ENCODE measurements around the gene KCND1. TPM values are rescaled to one million over a fixed set of nuclear protein-coding genes. Genes with fewer than 3 reads are reported as not detected.
A peak's percentile ranks its signal among the peaks of the same experiment; 100 is the strongest.

The KCND1 gene
- total and polyA plus RNA-seq, 2 experiments from 2014 or later: 0.87 to 2.0 TPM

DNA sequence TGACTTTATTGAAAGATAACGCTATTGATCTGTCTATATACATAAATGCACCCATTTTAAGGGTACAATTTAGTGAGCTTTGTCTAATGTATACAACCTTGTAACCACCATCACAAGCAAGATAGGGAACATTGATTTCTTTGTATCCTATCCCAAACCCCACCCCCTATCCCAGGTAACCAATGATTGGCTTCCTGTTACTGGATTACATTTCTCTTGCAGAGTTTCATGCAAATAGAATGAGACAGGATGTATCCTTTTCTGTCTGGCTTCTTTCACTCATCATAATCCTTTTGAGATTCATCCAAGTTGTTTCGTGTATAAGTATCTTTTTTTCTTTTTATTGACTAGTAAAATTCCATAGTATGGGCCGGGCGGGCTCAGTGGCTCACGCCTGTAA lies 32.1 kb upstream of the KCND1 start:
- Histone ChIP-seq H3K9me3 (ENCODE audit: low read depth) (no peaks in the 10 kb centered on the region), H3K4me3 (no peak overlapping the region), H4K20me1 (ENCODE audit: insufficient read depth, poor library complexity, severe bottlenecking) (no peaks in the 10 kb centered on the region), H3K9me2 (replicated peaks; ENCODE audit: insufficient read depth) (no peaks in the 10 kb centered on the region), H3K4me2 (no peak overlapping the region), H3K36me3 (replicated peaks; ENCODE audit: insufficient read depth, low read depth) (no peaks in the 10 kb centered on the region), H3K79me2 (peaks cover 14% of the 10 kb centered on the region), H3K4me1 (ENCODE audit: insufficient read depth) (no peaks in the 10 kb centered on the region), H2AFZ (no peak overlapping the region), H3K27ac (no peak overlapping the region), H3K27me3 (no peaks in the 10 kb centered on the region)
- WGBS (ENCODE audit: low lambda C conversion rate, missing lambda C conversion rate): 86% methylated on average over 5 of the region's 5 CpGs
- DNase-seq (ENCODE audit: low spot score): no peak
- TF ChIP-seq, protein P1, sequence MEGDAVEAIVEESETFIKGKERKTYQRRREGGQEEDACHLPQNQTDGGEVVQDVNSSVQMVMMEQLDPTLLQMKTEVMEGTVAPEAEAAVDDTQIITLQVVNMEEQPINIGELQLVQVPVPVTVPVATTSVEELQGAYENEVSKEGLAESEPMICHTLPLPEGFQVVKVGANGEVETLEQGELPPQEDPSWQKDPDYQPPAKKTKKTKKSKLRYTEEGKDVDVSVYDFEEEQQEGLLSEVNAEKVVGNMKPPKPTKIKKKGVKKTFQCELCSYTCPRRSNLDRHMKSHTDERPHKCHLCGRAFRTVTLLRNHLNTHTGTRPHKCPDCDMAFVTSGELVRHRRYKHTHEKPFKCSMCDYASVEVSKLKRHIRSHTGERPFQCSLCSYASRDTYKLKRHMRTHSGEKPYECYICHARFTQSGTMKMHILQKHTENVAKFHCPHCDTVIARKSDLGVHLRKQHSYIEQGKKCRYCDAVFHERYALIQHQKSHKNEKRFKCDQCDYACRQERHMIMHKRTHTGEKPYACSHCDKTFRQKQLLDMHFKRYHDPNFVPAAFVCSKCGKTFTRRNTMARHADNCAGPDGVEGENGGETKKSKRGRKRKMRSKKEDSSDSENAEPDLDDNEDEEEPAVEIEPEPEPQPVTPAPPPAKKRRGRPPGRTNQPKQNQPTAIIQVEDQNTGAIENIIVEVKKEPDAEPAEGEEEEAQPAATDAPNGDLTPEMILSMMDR (IDR thresholded peaks at IDR 0.05; ENCODE audit: poor library complexity): no peak
- no peak for TF ChIP-seq EZH2 (IDR thresholded peaks at IDR 0.05; ENCODE audit: borderline replicate concordance)
- TF ChIP-seq EZH2phosphoT487 (IDR thresholded peaks at IDR 0.05; ENCODE audit: low read depth, severe bottlenecking, unreplicated experiment): no peak

DNA sequence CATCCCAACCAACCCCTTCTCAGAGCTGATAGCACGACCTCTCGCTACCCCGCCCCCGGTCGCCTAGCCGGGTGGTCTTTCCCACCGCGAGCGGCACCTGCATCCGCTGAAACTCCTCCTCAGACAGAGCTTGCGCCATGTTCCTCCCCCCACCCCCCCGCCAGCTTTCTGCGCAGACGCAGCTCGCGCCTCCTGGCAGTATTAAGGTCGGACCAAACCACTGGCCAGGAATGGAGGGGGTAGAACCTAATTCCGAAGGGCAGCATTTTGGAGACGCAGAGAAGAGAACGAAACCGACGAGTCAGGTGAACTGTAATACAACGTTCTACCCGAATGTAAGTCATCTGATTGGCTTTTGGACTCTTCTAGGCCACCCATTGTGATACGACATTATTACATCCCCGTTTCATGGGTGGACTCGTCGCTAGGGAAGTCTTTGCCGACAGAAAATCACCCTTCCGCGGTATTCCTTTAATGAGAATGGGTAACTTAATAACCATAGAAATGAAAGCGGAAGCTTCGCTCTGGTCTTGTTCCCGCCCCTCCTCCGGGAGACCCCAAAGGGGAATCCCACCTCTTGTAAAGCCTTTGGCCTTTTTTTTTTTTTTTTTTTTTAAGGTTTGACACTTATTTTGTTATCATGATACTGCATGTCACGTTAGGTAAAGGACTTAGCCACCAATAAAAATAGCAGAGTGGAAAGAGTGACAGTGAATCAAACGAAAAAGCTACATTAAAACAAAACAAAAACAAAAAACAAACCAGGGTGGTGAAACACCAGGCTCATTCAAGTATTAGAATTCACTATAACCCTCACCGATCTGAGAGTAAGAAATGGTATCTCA lies 30.7 kb upstream of the KCND1 start, which contains the start of gene GRIPAP1:
TSS of gene GRIPAP1 (minus strand) at position 174 of the 845 bp plus-strand sequence. CDS start at position 139, 35 bp downstream.
- peak within 1 kb of the TSS; percentile 79 for H3K27ac ChIP-seq
- peak within 1 kb of the TSS; percentile 80 for H2AFZ ChIP-seq
- no peaks in the 10 kb centered on the region for H3K9me2 ChIP-seq (replicated peaks; ENCODE audit: insufficient read depth)
- no peaks in the 10 kb centered on the region for H3K27me3 ChIP-seq
- no peaks in the 10 kb centered on the region for H3K36me3 ChIP-seq (replicated peaks; ENCODE audit: insufficient read depth, low read depth)
- DNase-seq (ENCODE audit: low spot score): peak; percentile 87
- H3K4me1 ChIP-seq (ENCODE audit: insufficient read depth): no peaks in the 10 kb centered on the region
- H3K4me2 ChIP-seq: peak within 1 kb of the TSS; percentile 72
- H4K20me1 ChIP-seq (ENCODE audit: insufficient read depth, poor library complexity, severe bottlenecking): no peaks in the 10 kb centered on the region
- WGBS (ENCODE audit: low lambda C conversion rate, missing lambda C conversion rate): 29% methylated on average over 35 of the region's 38 CpGs
- H3K79me2 ChIP-seq: peaks cover 14% of the 10 kb centered on the region
- TF ChIP-seq, protein P1 (IDR thresholded peaks at IDR 0.05; ENCODE audit: poor library complexity): no peak
- TF ChIP-seq EZH2phosphoT487 (IDR thresholded peaks at IDR 0.05; ENCODE audit: low read depth, severe bottlenecking, unreplicated experiment) (no peak), EZH2 (IDR thresholded peaks at IDR 0.05; ENCODE audit: borderline replicate concordance) (no peak)
- no peaks in the 10 kb centered on the region for H3K9me3 ChIP-seq (ENCODE audit: low read depth)
- peak within 1 kb of the TSS; percentile 48 for H3K4me3 ChIP-seq

DNA sequence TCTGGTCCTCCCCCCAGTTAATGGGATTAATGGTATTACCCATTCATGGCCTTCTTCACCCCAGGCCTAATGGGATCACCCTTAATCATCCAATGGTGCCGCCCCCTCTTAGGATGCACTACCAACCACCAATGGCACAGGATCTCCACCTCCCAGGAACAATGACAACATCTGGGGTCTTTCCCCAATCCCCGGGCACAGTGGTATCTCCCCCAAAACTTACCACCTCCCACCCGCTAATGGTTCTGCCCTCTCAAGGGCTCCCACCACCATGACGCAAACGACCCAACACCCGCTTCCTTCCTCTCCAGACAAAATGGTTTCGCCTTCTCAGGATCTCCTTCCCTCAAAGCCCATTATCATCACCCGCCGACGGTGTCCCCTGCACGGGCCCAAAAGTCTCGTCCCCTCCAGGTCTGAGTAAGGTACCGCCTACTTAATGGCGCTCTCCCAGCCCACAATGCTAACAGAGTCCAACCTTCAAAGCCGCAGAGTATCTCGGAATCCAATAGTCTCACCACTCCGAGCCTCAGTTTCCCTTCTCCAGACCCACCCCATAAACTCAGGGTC lies 30.0 kb upstream of the KCND1 start:
- Histone ChIP-seq H4K20me1 (ENCODE audit: insufficient read depth, poor library complexity, severe bottlenecking) (no peaks in the 10 kb centered on the region), H3K27ac (peak overlapping the region; percentile 79), H3K36me3 (replicated peaks; ENCODE audit: insufficient read depth, low read depth) (no peaks in the 10 kb centered on the region), H3K9me3 (ENCODE audit: low read depth) (no peaks in the 10 kb centered on the region), H3K79me2 (peaks cover 14% of the 10 kb centered on the region), H2AFZ (peak overlapping the region; percentile 80), H3K4me1 (ENCODE audit: insufficient read depth) (no peaks in the 10 kb centered on the region), H3K4me3 (peak overlapping the region; percentile 48), H3K4me2 (peak overlapping the region; percentile 72), H3K9me2 (replicated peaks; ENCODE audit: insufficient read depth) (no peaks in the 10 kb centered on the region), H3K27me3 (no peaks in the 10 kb centered on the region)
- peak; percentile 20 for DNase-seq (ENCODE audit: low spot score)
- 54% methylated on average over 17 of the region's 17 CpGs for WGBS (ENCODE audit: low lambda C conversion rate, missing lambda C conversion rate)
- TF ChIP-seq EZH2phosphoT487 (IDR thresholded peaks at IDR 0.05; ENCODE audit: low read depth, severe bottlenecking, unreplicated experiment) (no peak), EZH2 (IDR thresholded peaks at IDR 0.05; ENCODE audit: borderline replicate concordance) (no peak)
- TF ChIP-seq, protein P1 (IDR thresholded peaks at IDR 0.05; ENCODE audit: poor library complexity): no peak
